Stimulated activated naive CD8-positive, alpha-beta T cell treated with anti-CD3 and anti-CD28 coated beads, Interleukin-15, Interleukin-2, amounts not matched to agents 100 U/mL and 50 U/mL, for 24 hours (primary cell): ENCODE data around the gene C11orf68.

ENCODE experiments used
- ATAC-seq: fragments of 150-1000 bp; cut with Tn5 transposase; one replicate; pipeline ENCODE4 v1.10.0; 2021
- DNase-seq: peaks from one replicate; pipeline ENCODE4 v3.0.0; 2021

Gene C11orf68

GRCh38 chr11:65890324-65891218, 28.3 kb downstream of the C11orf68 start, which contains the start of gene CCDC85B:
TSS of gene CCDC85B (plus strand) at chr11:65890673. CDS start at chr11:65890784, 111 bp downstream.
- ATAC-seq (peak; percentile 55), DNase-seq (peak; percentile 99)

GRCh38 chr11:65888163-65888814, 30.6 kb downstream of the C11orf68 start, which contains the start of gene FIBP:
TSS of gene FIBP (minus strand) at chr11:65888471. CDS start at chr11:65888418, 53 bp downstream.
- ATAC-seq (peak; percentile 69), DNase-seq (peak; percentile 98)

GRCh38 chr11:65887723-65888162, 31.1 kb downstream of the C11orf68 start:
- ATAC-seq (no peak), DNase-seq (no peak)

GRCh38 chr11:65886826-65887722, 31.8 kb downstream of the C11orf68 start:
- no peak for ATAC-seq

DNA sequence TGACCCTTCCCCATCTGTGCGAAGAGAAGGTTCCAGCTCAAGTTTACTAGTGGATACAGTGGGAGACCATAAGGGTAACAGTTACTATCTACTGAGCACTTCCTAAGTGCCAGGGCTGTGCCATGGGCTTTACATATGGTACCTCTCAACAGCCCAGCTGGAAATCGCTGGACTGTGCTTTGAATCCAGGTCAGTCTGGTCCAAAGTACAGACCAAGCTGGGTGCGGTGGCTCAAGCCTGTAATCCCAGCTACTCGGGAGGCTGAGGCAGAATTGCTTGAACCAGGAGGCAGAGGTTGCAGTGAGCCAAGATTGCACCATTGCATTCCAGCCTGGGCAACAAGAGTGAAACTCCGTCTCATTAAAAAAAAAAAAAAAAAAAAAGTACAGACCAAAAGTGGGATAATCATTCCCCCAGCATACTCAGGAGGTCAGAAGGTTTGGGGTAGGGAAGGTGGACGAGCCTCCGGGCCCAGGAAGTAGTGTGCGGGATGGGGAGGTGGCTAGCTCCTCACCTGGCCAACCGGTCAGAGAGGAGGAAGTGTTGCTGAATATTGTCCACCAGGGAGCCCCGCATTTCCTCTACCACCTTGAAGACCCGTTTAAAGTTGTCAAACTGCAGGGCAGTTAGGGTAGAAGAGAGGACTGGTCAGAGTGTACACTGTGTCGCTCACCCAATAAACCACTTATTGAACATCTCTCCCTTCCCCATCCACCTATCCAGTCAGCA, 32.9 kb downstream of the C11orf68 start:
- ATAC-seq: no peak
- no peak for DNase-seq

More at GRCh38 chr11:65886826-65887722, 31.8 kb downstream of the C11orf68 start:
- DNase-seq: no peak

DNA sequence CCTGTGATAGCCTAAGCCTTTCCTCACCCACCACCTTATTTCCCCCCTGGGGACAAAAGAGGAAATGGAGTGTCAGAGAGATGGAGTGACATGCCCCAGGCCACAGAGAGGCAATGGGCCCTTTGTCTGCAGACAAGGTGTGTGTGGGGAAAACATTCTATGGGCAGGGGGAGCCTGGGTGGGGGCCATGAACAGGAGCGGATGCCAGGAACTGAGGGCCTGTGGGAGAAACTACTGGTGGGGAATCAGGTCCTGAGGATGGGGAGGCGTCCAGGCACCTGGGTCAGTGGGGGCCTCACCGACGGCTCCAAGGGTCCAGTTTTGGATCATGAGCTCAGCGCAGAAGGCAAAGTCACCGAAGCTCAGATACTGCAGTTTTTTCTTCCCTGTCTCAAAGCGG, 33.6 kb downstream of the C11orf68 start:
- DNase-seq: no peak
- ATAC-seq: no peak

DNA sequence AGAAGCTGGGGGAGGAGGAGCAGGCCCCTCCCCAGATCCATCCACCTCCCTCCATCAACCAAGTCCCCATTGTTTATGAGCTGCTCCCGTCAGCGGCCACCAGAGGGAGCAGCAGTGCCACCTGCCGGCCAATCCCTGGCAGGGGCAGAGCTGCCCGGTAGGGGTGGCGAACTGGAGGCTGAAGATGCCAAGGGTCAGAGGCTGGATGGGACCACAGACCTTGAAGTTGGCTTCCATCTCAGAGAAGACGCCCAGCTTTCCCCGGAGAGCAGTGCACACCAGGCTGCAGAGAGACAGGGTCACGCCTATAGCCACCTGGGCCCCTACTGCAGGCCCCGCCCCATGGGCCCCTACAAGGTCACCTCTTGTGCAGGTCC, 34.2 kb downstream of the C11orf68 start:
- peak; percentile 88 for DNase-seq

GRCh38 chr11:65883786-65884715, 34.8 kb downstream of the C11orf68 start:
- ATAC-seq: no peak

More for the DNA sequence above, 34.2 kb downstream of the C11orf68 start:
- ATAC-seq: peak; percentile 44

GRCh38 chr11:65883058-65883761, 35.7 kb downstream of the C11orf68 start:
- ATAC-seq (no peak), DNase-seq (no peak)

More at GRCh38 chr11:65883786-65884715, 34.8 kb downstream of the C11orf68 start:
- DNase-seq: no peak

DNA sequence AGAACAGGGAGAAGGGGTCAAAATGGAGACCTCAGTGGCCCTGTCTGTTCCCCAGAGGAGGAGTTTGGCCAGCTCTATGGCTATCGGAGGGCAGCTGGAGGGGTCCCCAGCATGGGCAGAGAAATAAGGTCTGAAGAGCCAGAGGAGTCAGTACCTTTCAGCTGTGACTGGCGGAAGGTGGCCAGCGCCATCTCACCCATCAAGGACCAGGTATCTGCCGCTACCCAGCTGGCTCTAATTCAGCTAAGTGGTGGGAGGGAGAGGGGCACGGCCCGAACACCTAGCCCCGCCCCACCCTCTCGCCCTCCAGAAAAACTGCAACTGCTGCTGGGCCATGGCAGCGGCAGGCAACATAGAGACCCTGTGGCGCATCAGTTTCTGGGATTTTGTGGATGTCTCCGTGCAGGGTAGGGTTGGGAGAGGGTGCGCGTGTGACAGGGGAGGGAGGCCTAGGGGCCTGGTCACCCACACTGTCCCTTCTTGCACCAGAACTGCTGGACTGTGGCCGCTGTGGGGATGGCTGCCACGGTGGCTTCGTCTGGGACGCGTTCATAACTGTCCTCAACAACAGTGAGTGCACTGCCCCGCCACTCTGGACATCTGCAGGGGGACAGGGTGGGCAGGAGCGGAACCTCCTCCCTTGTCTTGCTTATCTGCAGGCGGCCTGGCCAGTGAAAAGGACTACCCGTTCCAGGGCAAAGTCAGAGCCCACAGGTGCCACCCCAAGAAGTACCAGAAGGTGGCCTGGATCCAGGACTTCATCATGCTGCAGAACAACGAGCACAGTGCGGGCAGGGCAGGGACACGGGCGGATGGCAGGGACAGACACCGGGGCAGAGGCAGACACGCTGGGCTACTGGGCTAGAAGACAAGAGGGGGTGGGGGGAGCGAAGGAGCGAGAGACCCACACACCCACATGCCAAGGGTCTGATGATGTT, 36.5 kb downstream of the C11orf68 start:
- ATAC-seq: no peak
- DNase-seq: no peak

DNA sequence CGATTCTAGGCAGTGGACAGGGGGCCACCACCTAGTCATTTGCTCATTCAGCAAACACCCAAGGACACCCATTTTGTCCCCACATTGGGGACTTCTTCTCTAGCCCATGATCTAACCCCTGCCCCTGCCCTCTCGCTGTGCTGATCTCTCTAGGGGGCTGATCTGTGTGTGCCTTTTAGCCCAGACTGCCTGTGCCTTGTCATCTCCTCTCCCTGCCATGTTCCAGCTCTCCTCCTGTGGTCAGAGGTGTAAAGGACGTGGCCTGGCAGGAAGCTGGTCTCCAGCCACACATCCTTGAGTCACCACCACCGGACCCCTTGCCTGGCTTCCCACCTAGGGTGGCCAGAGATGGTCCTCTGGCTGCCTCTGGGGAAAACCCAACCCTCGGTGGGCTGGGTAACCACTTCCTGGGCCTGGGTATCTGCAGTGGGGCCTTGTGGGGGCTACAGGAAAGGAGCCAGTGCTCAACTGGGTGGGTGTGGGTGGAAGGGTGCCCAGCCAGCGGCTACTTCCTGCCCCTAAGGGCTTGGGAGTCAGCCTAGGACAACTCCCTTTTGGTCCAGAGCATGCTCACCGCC, 37.9 kb downstream of the C11orf68 start:
- DNase-seq (peak; percentile 50), ATAC-seq (peak; percentile 36)

DNA sequence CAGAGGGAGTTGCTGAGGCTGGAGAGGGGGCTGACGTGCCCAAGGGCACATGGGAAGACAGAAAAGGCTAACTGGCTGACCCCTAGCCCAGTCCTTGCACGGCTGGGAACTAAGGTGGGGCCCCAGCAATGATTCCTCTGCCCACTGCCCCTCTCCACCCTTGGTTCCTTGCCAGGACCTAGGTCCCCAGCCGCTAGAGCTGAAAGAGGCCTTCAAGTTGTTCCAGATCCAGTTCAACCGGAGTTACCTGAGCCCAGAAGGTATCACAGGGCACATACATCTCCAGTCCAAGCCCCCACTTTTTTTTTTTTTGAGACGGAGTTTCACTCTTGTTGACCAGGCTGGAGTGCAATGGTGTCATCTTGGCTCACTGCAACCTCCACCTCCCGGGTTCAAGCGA, 38.8 kb downstream of the C11orf68 start:
- no peak for ATAC-seq

DNA sequence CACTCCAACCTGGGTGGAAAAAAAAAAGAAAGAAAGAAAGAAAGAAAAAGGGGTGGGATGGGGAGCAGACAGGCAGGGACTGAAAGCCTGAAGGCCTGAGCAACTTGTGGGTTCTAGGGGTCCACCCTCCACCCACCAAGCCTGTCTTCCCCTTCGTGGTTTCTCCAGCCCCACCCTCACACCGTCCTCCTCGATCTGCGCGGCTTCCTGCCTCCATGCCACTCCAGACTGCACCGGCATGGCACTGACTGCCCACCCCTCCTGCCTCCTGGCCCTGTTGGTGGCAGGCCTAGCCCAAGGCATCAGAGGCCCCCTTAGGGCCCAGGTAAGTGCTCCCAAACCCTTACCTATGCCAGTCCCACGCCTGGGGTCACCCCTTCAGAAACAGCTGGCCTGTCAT, 39.2 kb downstream of the C11orf68 start, which contains the start of gene CTSW:
CTSW (plus strand) TSS at position 221 of the 400 bp plus-strand sequence; CDS start at position 239, 18 bp downstream.
- ATAC-seq (peak; percentile 76), DNase-seq (peak; percentile 72)

More for the DNA sequence above, 38.8 kb downstream of the C11orf68 start:
- DNase-seq: no peak

DNA sequence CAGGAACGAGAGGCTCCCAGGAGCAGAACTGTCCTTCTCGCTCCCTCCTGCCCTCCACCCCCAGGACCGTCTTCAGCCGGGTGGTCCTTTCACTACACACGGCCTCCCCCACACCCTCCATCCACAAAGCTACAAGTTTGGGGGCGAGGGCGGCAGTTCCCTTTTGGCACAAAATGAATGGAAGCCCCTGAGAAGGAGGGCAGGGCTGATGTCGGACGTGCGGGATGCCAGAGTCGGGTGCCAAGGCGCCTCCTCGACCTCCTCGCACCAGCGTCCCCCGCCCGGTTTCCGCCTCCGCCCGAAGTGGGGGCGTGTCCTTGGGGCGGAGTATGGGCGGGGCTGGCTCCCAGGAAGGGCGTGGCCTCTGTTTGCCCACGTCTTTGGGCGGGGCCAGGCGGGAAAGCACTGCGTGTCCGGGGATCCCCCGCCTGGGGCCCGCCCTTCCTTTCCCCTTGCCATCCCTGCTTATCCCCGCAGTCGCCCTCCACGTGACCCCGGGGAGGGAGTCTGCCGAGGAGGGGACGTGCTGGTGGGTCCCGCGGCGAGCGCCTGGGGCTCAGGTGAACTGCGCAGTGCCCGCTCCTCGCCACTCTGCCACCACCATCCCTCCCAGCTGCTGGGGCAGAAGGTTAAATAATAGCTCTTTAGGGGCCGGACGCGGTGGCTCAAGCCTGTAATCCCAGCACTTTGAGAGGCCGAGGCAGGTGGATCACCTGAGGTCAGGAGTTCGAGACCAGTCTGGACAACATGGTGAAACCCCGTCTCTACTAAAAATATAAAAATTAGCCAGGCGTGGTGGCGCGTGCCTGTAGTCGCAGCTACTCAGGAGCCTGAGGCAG, 45.3 kb downstream of the C11orf68 start:
- peak; percentile 86 for ATAC-seq

DNA sequence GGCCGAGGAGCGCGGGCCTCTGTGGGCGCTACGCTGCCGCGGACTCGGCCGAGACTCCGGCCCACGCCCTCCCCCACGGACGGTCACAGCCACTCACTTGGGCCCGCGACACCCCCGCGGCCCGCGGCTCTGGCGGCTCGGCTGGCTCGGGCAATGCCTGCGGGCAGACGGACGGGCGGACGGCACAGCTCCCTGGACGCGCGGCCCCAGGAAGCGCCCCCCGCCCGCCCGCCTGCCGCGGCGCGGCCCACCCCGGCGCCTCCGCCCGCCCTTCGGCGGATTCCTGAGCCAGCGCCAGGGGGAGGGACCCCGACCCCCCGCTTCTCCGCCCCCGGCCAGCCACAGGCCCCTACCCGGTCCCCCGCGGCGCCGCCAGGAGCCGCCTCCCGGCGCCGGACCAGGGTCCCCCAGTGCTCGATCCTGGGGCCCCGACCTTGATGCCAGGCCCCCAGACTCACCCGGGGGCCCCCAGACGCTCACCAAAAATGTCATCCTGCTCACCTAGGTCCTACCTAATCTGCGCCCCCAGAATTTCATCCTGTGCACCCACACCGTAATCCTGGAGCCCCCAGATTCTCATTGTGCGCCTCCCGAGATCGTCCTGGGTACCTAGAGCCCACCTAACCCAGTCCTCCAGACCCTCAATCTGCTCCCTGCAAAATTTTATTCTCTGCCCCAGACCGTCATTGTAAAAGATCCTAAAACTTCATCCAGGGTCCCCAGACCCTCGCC, 46.1 kb downstream of the C11orf68 start, which contains the start of gene EFEMP2:
EFEMP2 (minus strand) TSS at position 215 of the 732 bp plus-strand sequence. CDS start 446 bp downstream, outside the sequence.
- ATAC-seq: no peak
- no peak for DNase-seq

More for the DNA sequence above, 45.3 kb downstream of the C11orf68 start:
- peak; percentile 98 for DNase-seq
